Measurements from ENCODE around the gene MYLK.

- no peak for TF ChIP-seq POLR2AphosphoS5 (IDR thresholded peaks at IDR 0.05; ENCODE audit: low read depth, low read length)
- TF ChIP-seq TAF1 (IDR thresholded peaks at IDR 0.05; ENCODE audit: borderline replicate concordance, insufficient read depth, low read length): no peak
- TF ChIP-seq, protein P1, sequence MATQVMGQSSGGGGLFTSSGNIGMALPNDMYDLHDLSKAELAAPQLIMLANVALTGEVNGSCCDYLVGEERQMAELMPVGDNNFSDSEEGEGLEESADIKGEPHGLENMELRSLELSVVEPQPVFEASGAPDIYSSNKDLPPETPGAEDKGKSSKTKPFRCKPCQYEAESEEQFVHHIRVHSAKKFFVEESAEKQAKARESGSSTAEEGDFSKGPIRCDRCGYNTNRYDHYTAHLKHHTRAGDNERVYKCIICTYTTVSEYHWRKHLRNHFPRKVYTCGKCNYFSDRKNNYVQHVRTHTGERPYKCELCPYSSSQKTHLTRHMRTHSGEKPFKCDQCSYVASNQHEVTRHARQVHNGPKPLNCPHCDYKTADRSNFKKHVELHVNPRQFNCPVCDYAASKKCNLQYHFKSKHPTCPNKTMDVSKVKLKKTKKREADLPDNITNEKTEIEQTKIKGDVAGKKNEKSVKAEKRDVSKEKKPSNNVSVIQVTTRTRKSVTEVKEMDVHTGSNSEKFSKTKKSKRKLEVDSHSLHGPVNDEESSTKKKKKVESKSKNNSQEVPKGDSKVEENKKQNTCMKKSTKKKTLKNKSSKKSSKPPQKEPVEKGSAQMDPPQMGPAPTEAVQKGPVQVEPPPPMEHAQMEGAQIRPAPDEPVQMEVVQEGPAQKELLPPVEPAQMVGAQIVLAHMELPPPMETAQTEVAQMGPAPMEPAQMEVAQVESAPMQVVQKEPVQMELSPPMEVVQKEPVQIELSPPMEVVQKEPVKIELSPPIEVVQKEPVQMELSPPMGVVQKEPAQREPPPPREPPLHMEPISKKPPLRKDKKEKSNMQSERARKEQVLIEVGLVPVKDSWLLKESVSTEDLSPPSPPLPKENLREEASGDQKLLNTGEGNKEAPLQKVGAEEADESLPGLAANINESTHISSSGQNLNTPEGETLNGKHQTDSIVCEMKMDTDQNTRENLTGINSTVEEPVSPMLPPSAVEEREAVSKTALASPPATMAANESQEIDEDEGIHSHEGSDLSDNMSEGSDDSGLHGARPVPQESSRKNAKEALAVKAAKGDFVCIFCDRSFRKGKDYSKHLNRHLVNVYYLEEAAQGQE (IDR thresholded peaks at IDR 0.05; ENCODE audit: insufficient read depth in 1 of 2, low read depth in 2 of 2, low read length in 2 of 2): no peak
Measured at GRCh38 chr3:123700791-123701722, 183.1 kb downstream of the MYLK start.

Data from PFSK-1 (cell line).